ENCODE measurements around the gene C10orf62. TPM values are rescaled to one million over a fixed set of nuclear protein-coding genes. Genes with fewer than 3 reads are reported as not detected.

C10orf62 gene
- total RNA-seq, 1 experiment from 2014 or later = not detected

DNA sequence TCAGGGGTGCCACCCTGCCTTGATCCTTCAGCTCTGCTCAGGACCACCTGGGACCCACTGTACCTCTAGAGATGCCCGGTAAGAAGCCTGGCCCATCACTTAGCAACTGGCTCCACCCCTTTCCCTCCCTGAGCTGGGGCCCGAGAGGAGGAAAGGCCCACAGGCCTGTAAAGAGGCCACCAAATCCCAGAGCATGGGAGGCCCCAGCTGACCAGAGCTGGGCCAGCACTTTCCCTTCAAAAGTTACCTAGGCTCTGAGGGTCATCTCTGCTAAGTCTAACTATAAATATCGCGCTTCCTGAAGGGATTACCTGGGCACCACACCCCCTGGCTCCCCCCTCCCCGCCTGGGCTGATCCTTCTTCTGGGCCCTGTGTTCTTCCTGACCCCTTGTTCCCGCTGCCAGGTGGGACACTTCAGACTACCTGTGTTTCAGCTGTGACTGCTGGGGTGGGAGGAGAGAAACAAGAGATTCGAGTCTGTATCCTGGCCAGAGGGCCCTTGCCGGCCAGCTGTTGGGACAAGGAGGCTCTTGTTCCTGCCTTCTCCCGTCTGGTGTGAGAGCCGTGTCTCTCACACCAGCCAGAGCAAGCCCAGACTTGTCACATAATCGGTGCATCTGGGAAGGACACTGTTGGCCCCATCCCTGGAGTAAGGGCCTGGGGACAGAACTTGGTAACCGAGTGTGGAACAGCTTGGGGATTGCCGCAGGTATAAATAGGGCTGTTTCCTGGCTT, 39.8 kb upstream of the C10orf62 start:
- no peaks in the 10 kb centered on the region for H3K36me3 ChIP-seq (ENCODE audit: control insufficient read depth, insufficient read depth, low read length)
- H3K4me1 ChIP-seq = peaks cover 6% of the 10 kb centered on the region; the same call in 1 of the 2 replicates
- no peaks in the 10 kb centered on the region for H3K9me3 ChIP-seq
- no peaks in the 10 kb centered on the region for H3K27me3 Mint-ChIP-seq (ENCODE audit: insufficient read depth, unreplicated experiment)
- H3K27me3 ChIP-seq (replicated peaks; ENCODE audit: control insufficient read depth, insufficient read depth, low read length) = no peaks in the 10 kb centered on the region
- peak overlapping the region; percentile 39 for H3K27ac Mint-ChIP-seq (ENCODE audit: unreplicated experiment)
- DNase-seq = peak in 1 of 2 experiments; percentile 60
- TF ChIP-seq, protein P1, sequence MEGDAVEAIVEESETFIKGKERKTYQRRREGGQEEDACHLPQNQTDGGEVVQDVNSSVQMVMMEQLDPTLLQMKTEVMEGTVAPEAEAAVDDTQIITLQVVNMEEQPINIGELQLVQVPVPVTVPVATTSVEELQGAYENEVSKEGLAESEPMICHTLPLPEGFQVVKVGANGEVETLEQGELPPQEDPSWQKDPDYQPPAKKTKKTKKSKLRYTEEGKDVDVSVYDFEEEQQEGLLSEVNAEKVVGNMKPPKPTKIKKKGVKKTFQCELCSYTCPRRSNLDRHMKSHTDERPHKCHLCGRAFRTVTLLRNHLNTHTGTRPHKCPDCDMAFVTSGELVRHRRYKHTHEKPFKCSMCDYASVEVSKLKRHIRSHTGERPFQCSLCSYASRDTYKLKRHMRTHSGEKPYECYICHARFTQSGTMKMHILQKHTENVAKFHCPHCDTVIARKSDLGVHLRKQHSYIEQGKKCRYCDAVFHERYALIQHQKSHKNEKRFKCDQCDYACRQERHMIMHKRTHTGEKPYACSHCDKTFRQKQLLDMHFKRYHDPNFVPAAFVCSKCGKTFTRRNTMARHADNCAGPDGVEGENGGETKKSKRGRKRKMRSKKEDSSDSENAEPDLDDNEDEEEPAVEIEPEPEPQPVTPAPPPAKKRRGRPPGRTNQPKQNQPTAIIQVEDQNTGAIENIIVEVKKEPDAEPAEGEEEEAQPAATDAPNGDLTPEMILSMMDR (IDR thresholded peaks at IDR 0.05; ENCODE audit: insufficient read depth in 1 of 2, low read depth in 1 of 2, low read length in 1 of 2, severe bottlenecking in 1 of 2, unreplicated experiment in 1 of 2) = no peak
- H3K36me3 Mint-ChIP-seq (ENCODE audit: insufficient read depth, unreplicated experiment) = no peaks in the 10 kb centered on the region
- POLR2A ChIA-PET = no interaction called here
- H3K4me3 Mint-ChIP-seq (ENCODE audit: unreplicated experiment) = no peak overlapping the region
- no peak overlapping the region for H3K4me3 ChIP-seq (ENCODE audit: low read depth, low read length)
- no TSS peak for BruUV-seq (replicated peaks)
- no peaks in the 10 kb centered on the region for H3K9me3 Mint-ChIP-seq (ENCODE audit: unreplicated experiment)
- peaks cover 12% of the 10 kb centered on the region for H3K4me1 Mint-ChIP-seq (ENCODE audit: low read depth, unreplicated experiment)
- CTCF ChIA-PET = no interaction called here
- intact Hi-C loops (cut with micrococcal nuclease; ENCODE audit: unreplicated experiment) = no loop called here

DNA sequence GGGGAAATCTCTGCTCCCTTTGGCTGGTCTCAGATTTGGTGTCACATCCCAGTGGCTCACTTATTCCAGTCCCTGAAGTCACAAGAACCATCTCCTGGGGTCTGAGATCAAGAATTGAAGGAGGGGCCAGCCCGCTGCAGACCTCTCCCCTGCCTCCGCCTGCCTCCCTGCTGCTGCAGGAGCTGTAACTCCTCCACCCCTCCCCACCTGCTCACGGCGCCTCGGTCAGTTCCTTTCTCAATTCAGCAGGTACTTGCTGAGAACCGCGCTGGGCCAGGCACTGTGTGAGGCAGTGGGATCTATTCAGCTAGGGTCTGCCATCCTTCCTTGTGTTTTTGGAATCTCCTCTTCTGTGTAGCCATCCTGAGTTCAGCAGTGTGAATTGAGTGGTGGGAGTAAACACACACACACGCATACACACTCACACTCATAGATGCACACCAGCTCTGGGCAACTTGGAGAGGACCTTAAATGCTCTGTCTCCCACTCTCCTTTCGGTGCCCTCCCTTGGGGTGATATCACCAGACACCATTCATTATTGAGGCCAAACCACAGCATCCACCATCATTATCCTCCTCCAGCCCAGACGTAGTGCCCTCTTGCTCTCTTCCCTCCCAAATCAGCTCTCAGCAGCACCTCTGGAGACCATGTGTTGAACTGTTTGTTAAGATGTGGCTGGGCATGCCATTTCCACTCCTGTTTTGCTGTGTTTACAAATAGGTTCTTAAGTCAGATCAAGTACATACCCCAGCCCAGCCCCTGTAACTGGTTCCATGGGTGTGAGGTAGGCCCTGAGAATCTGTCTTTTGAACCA, 39.0 kb upstream of the C10orf62 start:
- CTCF ChIA-PET = interaction anchor here (0.6 kb wide), 1 partner anchor 86 kb away, joined by 6 read pairs; no protein-coding TSS in a partner anchor
- H3K27me3 Mint-ChIP-seq (ENCODE audit: insufficient read depth, unreplicated experiment) = no peaks in the 10 kb centered on the region
- H3K4me3 Mint-ChIP-seq (ENCODE audit: unreplicated experiment) = no peak overlapping the region
- intact Hi-C loops (cut with micrococcal nuclease; ENCODE audit: unreplicated experiment) = no loop called here
- no TSS peak for BruUV-seq (replicated peaks)
- H3K4me1 Mint-ChIP-seq (ENCODE audit: low read depth, unreplicated experiment) = peaks cover 12% of the 10 kb centered on the region
- H3K27ac Mint-ChIP-seq (ENCODE audit: unreplicated experiment) = no peak overlapping the region
- POLR2A ChIA-PET = no interaction called here
- H3K27me3 ChIP-seq (replicated peaks; ENCODE audit: control insufficient read depth, insufficient read depth, low read length) = no peaks in the 10 kb centered on the region
- no peak for DNase-seq
- no peaks in the 10 kb centered on the region for H3K36me3 Mint-ChIP-seq (ENCODE audit: insufficient read depth, unreplicated experiment)
- peaks cover 6% of the 10 kb centered on the region; the same call in 1 of the 2 replicates for H3K4me1 ChIP-seq
- no peaks in the 10 kb centered on the region for H3K36me3 ChIP-seq (ENCODE audit: control insufficient read depth, insufficient read depth, low read length)
- no peaks in the 10 kb centered on the region for H3K9me3 Mint-ChIP-seq (ENCODE audit: unreplicated experiment)
- no peak overlapping the region for H3K4me3 ChIP-seq (ENCODE audit: low read depth, low read length)
- H3K9me3 ChIP-seq = no peaks in the 10 kb centered on the region
- TF ChIP-seq, protein P1 (IDR thresholded peaks at IDR 0.05; ENCODE audit: insufficient read depth in 1 of 2, low read depth in 1 of 2, low read length in 1 of 2, severe bottlenecking in 1 of 2, unreplicated experiment in 1 of 2) = no peak

DNA sequence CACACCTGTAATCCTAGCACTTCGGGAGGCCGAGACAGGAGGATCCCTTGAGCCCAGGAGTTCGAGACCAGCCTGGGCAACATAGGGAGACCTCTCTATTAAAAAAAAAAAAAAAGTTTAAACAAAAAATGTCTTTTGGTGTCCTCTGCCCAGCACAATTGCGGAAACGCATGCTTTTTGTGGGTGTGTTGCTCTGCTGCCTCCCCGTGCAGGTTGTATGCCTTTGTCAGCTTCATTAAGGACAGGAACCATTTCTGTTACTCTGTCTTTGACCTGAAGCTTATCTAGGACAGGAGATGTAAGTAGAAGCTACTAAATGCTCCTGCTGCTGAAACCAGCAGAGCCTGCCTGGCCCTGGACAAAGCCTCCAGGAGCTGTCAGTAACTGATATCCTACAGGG, 38.2 kb upstream of the C10orf62 start:
- no TSS peak for BruUV-seq (replicated peaks)
- no peaks in the 10 kb centered on the region for H3K36me3 Mint-ChIP-seq (ENCODE audit: insufficient read depth, unreplicated experiment)
- H3K27ac Mint-ChIP-seq (ENCODE audit: unreplicated experiment) = no peak overlapping the region
- H3K4me1 Mint-ChIP-seq (ENCODE audit: low read depth, unreplicated experiment) = peaks cover 12% of the 10 kb centered on the region
- Histone ChIP-seq H3K36me3 (ENCODE audit: control insufficient read depth, insufficient read depth, low read length) (no peaks in the 10 kb centered on the region), H3K4me3 (ENCODE audit: low read depth, low read length) (no peak overlapping the region), H3K27me3 (replicated peaks; ENCODE audit: control insufficient read depth, insufficient read depth, low read length) (no peaks in the 10 kb centered on the region), H3K4me1 (peaks cover 6% of the 10 kb centered on the region; the same call in 1 of the 2 replicates), H3K9me3 (no peaks in the 10 kb centered on the region)
- no peak overlapping the region for H3K4me3 Mint-ChIP-seq (ENCODE audit: unreplicated experiment)
- CTCF ChIA-PET = no interaction called here
- no peaks in the 10 kb centered on the region for H3K9me3 Mint-ChIP-seq (ENCODE audit: unreplicated experiment)
- no peak for DNase-seq
- TF ChIP-seq, protein P1 (IDR thresholded peaks at IDR 0.05; ENCODE audit: insufficient read depth in 1 of 2, low read depth in 1 of 2, low read length in 1 of 2, severe bottlenecking in 1 of 2, unreplicated experiment in 1 of 2) = no peak
- POLR2A ChIA-PET = interaction anchor here (0.7 kb wide), 1 partner anchor 23 kb away, joined by 4 read pairs; no protein-coding TSS in a partner anchor
- H3K27me3 Mint-ChIP-seq (ENCODE audit: insufficient read depth, unreplicated experiment) = no peaks in the 10 kb centered on the region
- intact Hi-C loops (cut with micrococcal nuclease; ENCODE audit: unreplicated experiment) = no loop called here

All from Caco-2 (cell line).